WTC11 (cell line): ENCODE measurements around the gene TENT4B. TPM values are rescaled to one million over a fixed set of nuclear protein-coding genes. Genes with fewer than 3 reads are reported as not detected.
A peak's percentile ranks its signal among the peaks of the same experiment; 100 is the strongest.

ENCODE experiments used
- ATAC-seq: fragments of 200-7000 bp; cut with Tn5 transposase; 2 replicates; pipeline ENCODE4 v1.10.0; 2021; ENCODE audit warnings: mild to moderate bottlenecking, moderate library complexity
- CTCF ChIA-PET: fragments of 300-600 bp; sonication (Branson Sonifier 250); formaldehyde crosslinking; loops from one replicate; lab custom pipeline; 2021; ENCODE audit warnings: antibody characterized with exemption; lab: Charles Lee
- POLR2A ChIA-PET: fragments of 350-600 bp; sonication (Branson Sonifier 250); formaldehyde crosslinking; loops from one replicate; lab custom pipeline; 2021; ENCODE audit warnings: antibody characterized with exemption; lab: Charles Lee
- DNase-seq: peaks from one replicate; pipeline ENCODE4 v3.0.0; 2021; ENCODE audit warnings: low spot score
- H3K27ac Mint-ChIP-seq: 2 replicates; pipeline ENCODE4 v1.8.0; 2021; ENCODE audit warnings: mixed read lengths
- H3K27me3 Mint-ChIP-seq: 2 replicates; pipeline ENCODE4 v1.8.0; 2021; ENCODE audit warnings: low read depth, mild to moderate bottlenecking, moderate library complexity, mixed read lengths
- H3K36me3 Mint-ChIP-seq: 2 replicates; pipeline ENCODE4 v1.8.0; 2021; ENCODE audit warnings: mixed read lengths
- H3K4me1 Mint-ChIP-seq: 2 replicates; pipeline ENCODE4 v1.8.0; 2022; ENCODE audit warnings: mixed read lengths
- H3K4me3 Mint-ChIP-seq: 2 replicates; pipeline ENCODE4 v1.8.0; 2021; ENCODE audit warnings: mild to moderate bottlenecking, moderate library complexity, mixed read lengths
- H3K9me3 Mint-ChIP-seq: 2 replicates; pipeline ENCODE4 v1.8.0; 2021; ENCODE audit warnings: mixed read lengths
- CBFB ChIP-seq: sonication (generic); formaldehyde crosslinking; IDR thresholded peaks from 2 replicates; pipeline ENCODE4 v1.8.1; 2022; ENCODE audit warnings: mild to moderate bottlenecking, low read depth, missing genetic modification reagents
- FOXP1 ChIP-seq: sonication (generic); formaldehyde crosslinking; IDR thresholded peaks from 2 replicates; pipeline ENCODE4 v1.8.0; 2022; ENCODE audit warnings: missing genetic modification reagents, mild to moderate bottlenecking, moderate library complexity, borderline replicate concordance
- GTF2I ChIP-seq: fragments of 250-450 bp; sonication (Bioruptor Pico); conservative IDR thresholded peaks from 2 replicates; pipeline ENCODE4 v1.4.0; 2021; ENCODE audit warnings: mild to moderate bottlenecking
- IRF2 ChIP-seq: sonication (generic); formaldehyde crosslinking; IDR thresholded peaks from 2 replicates; pipeline ENCODE4 v1.8.0; 2022; ENCODE audit warnings: low read depth, missing genetic modification reagents, borderline replicate concordance
- KAT7 ChIP-seq: sonication (generic); formaldehyde crosslinking; IDR thresholded peaks from 2 replicates; pipeline ENCODE4 v1.8.1; 2023; ENCODE audit warnings: missing genetic modification reagents, mild to moderate bottlenecking, borderline replicate concordance
- MXD4 ChIP-seq: fragments of 250-450 bp; sonication (Bioruptor Pico); IDR thresholded peaks from 2 replicates; pipeline ENCODE4 v1.8.0; 2021; ENCODE audit warnings: mild to moderate bottlenecking, moderate library complexity, borderline replicate concordance
- MYBL2 ChIP-seq: sonication (generic); formaldehyde crosslinking; IDR thresholded peaks from 2 replicates; pipeline ENCODE4 v1.8.1; 2023; ENCODE audit warnings: mild to moderate bottlenecking, moderate library complexity, missing genetic modification reagents
- NFYB ChIP-seq: sonication (generic); formaldehyde crosslinking; conservative IDR thresholded peaks from 2 replicates; pipeline ENCODE4 v1.8.0; 2022; ENCODE audit warnings: low read depth, missing genetic modification reagents
- RORB ChIP-seq: fragments of 250-450 bp; sonication (Bioruptor Pico); IDR thresholded peaks from 2 replicates; pipeline ENCODE4 v1.9.0; 2021; ENCODE audit warnings: mild to moderate bottlenecking
- ZNF121 ChIP-seq: sonication (generic); formaldehyde crosslinking; IDR thresholded peaks from 2 replicates; pipeline ENCODE4 v1.8.0; 2023; ENCODE audit warnings: missing genetic modification reagents
- ZNF138 ChIP-seq: sonication (generic); formaldehyde crosslinking; conservative IDR thresholded peaks from 2 replicates; pipeline ENCODE4 v1.8.1; 2022; ENCODE audit warnings: mild to moderate bottlenecking, moderate library complexity, missing genetic modification reagents
- ZNF263 ChIP-seq: sonication (generic); formaldehyde crosslinking; IDR thresholded peaks from 2 replicates; pipeline ENCODE4 v1.8.1; 2022; ENCODE audit warnings: low read depth, mild to moderate bottlenecking, moderate library complexity, missing genetic modification reagents
- ZNF423 ChIP-seq: fragments of 250-450 bp; sonication (Bioruptor Pico); IDR thresholded peaks from 2 replicates; pipeline ENCODE4 v2.1.2; 2022; ENCODE audit warnings: mild to moderate bottlenecking, moderate library complexity
- total RNA-seq: library from RNA; stranded (reverse); gene quantifications from 3 replicates; pipeline ENCODE4 v1.2.3, GENCODE V29; 2021
- TF ChIP-seq, protein P1 (sequence below): sonication (generic); formaldehyde crosslinking; IDR thresholded peaks from 2 replicates; pipeline ENCODE4 v1.8.0; 2022; ENCODE audit warnings: mild to moderate bottlenecking, missing genetic modification reagents
- TF ChIP-seq, protein P2 (sequence below): fragments of 250-450 bp; sonication (Bioruptor Pico); IDR thresholded peaks from 2 replicates; pipeline ENCODE4 v1.9.0; 2021; ENCODE audit warnings: mild to moderate bottlenecking
- TF ChIP-seq, protein P3 (sequence below): fragments of 250-450 bp; sonication (Bioruptor Pico); IDR thresholded peaks from 2 replicates; pipeline ENCODE4 v1.9.0; 2021; ENCODE audit warnings: mild to moderate bottlenecking
- TF ChIP-seq, protein P4 (sequence below): sonication (generic); formaldehyde crosslinking; IDR thresholded peaks from 2 replicates; pipeline ENCODE4 v1.8.1; 2022; ENCODE audit warnings: mild to moderate bottlenecking, moderate library complexity, missing genetic modification reagents
- TF ChIP-seq, protein P5 (sequence below): fragments of 250-450 bp; sonication (Bioruptor Pico); IDR thresholded peaks from 2 replicates; pipeline ENCODE4 v1.9.0; 2021; ENCODE audit warnings: moderate library complexity, mild to moderate bottlenecking, inconsistent platforms, borderline replicate concordance
- TF ChIP-seq, protein P6 (sequence below): sonication (generic); formaldehyde crosslinking; IDR thresholded peaks from 2 replicates; pipeline ENCODE4 v1.8.0; 2023; ENCODE audit warnings: missing genetic modification reagents

The TENT4B gene
- total RNA-seq, 1 experiment from 2014 or later = 14.3 TPM

DNA sequence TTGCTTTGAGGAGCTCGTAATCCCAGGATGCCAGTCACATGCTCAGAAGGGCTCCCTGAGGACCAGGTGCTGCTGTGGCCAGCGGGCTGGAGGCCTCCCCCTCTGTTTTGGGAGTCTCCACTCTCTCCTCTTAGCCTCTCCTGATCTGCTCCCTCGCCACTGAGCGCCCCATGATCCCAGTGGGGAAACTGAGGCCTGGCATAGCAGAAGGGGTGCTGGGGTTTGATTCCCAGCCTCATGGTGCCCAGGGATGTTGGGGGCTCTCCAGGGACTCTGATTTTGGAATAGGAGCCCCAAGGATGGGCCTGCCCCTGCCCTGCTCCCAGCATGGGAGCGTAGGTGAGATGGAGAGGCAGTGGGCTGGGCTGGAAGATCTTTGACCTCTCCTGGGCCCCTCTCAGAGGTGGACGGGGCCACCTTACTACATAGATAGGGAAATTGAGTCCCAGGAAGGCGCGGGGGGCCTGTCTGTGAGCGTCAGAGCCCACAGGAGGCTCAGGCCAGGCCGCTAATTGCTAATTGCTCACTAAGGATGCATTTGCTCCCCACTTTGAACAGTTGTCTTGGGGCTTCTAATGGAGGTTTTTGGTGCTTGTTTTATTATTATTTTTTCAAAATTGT, 112.7 kb downstream of the TENT4B start (continued):
- TF ChIP-seq MXD4 (CRISPR knock-in tag) (no peak), NFYB (no peak), MYBL2 (CRISPR knock-in tag) (no peak)
- TF ChIP-seq, protein P1, sequence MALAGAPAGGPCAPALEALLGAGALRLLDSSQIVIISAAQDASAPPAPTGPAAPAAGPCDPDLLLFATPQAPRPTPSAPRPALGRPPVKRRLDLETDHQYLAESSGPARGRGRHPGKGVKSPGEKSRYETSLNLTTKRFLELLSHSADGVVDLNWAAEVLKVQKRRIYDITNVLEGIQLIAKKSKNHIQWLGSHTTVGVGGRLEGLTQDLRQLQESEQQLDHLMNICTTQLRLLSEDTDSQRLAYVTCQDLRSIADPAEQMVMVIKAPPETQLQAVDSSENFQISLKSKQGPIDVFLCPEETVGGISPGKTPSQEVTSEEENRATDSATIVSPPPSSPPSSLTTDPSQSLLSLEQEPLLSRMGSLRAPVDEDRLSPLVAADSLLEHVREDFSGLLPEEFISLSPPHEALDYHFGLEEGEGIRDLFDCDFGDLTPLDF (CRISPR knock-in tag) = no peak

DNA sequence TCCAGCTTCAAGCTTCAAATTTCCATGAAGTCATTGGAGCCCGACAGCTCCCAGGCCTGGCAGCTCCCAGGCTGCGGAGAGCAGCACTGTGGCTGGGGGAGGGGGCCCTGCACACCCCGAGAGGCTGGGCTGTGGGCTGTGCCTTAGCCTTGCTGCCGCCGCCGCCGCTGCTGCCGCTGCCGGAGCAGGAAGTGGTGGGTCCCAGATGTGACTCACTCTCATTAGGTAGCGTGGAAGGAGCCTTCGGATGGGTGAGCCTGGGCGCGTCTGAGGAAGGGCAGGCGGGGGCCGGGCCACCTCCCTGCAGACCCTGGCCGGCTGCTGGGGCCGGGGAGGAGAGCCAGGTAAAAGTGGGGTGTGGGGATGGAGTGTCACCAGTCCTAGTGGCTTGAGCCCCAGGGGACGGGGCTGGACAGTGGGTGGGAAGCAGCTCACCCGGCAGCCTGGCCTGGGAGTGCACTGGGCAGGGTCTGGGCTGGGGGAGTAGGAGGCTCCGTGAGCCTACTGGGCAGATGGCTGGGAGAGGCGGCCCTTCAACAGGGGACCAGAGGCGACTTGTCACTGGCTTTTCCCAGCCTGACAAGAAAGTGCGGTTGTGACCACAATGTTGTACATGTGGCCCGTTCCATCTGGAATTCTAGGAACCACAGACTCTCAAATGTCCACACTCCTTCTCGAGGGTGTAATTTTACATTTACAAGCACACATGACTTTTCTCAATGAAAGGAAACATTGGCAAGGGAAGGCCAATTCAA, 113.4 kb downstream of the TENT4B start, which contains the start of gene ADCY7:
Gene ADCY7, plus strand, starts transcription at position 215 of the 755 bp plus-strand sequence. CDS start 21,629 bp downstream, outside the sequence.
- H3K27ac Mint-ChIP-seq = no peak within 1 kb of the TSS
- H3K4me3 Mint-ChIP-seq = no peak within 1 kb of the TSS
- no peaks in the 10 kb centered on the region for H3K36me3 Mint-ChIP-seq
- POLR2A ChIA-PET = interaction anchor here (0.6 kb wide), 1 partner anchor 385 kb away, joined by 4 read pairs; no protein-coding TSS in a partner anchor
- 0 out of 2 replicates have a peak, but pooled peaks have one; percentile 26 for TF ChIP-seq FOXP1 (CRISPR knock-in tag)
- TF ChIP-seq, protein P2, sequence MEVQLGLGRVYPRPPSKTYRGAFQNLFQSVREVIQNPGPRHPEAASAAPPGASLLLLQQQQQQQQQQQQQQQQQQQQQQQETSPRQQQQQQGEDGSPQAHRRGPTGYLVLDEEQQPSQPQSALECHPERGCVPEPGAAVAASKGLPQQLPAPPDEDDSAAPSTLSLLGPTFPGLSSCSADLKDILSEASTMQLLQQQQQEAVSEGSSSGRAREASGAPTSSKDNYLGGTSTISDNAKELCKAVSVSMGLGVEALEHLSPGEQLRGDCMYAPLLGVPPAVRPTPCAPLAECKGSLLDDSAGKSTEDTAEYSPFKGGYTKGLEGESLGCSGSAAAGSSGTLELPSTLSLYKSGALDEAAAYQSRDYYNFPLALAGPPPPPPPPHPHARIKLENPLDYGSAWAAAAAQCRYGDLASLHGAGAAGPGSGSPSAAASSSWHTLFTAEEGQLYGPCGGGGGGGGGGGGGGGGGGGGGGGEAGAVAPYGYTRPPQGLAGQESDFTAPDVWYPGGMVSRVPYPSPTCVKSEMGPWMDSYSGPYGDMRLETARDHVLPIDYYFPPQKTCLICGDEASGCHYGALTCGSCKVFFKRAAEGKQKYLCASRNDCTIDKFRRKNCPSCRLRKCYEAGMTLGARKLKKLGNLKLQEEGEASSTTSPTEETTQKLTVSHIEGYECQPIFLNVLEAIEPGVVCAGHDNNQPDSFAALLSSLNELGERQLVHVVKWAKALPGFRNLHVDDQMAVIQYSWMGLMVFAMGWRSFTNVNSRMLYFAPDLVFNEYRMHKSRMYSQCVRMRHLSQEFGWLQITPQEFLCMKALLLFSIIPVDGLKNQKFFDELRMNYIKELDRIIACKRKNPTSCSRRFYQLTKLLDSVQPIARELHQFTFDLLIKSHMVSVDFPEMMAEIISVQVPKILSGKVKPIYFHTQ (CRISPR knock-in tag) = no peak
- TF ChIP-seq, all 79 proteins: peak for 1
- H3K4me1 Mint-ChIP-seq = peaks cover 12% of the 10 kb centered on the region
- ATAC-seq (peak; percentile 81), DNase-seq (peak; percentile 45)
- H3K9me3 Mint-ChIP-seq = no peaks in the 10 kb centered on the region
- H3K27me3 Mint-ChIP-seq = no peaks in the 10 kb centered on the region; the same call in 1 of the 2 replicates
- CTCF ChIA-PET = interaction anchor here (0.6 to 1.1 kb wide), 2 partner anchors 56 to 241 kb away, joined by 3 read pairs; partner anchors contain the start of gene CNEP1R1

DNA sequence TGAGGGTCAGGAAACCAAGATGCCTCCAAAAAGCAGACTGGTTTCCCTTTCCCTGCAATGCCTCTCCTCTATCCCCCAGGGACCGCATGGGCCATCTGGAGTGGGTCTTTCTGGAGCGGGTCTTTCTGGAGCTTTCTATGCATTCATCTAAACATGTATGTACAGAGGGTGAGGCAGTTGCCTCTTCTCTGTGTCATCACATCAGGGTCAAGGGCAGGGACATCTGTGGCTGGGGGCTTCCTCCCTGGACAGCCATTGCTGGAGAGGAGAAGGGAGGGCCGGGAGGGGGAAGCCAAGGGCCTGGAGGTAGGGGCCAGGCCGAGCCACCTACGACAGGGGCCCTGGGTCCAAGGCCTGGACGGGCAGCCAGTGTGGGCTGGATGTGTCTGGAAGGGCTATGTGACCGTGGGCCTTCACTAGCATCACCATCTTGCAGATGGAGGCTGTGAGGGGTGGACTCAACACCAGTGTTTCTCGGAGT, 114.1 kb downstream of the TENT4B start:
- H3K36me3 Mint-ChIP-seq = no peaks in the 10 kb centered on the region
- ATAC-seq (no peak), DNase-seq (no peak)
- H3K4me1 Mint-ChIP-seq = peaks cover 12% of the 10 kb centered on the region
- TF ChIP-seq GTF2I (no peak), ZNF263 (CRISPR knock-in tag) (no peak), RORB (no peak), CBFB (CRISPR knock-in tag) (no peak), KAT7 (CRISPR knock-in tag) (no peak), IRF2 (CRISPR knock-in tag) (no peak), ZNF121 (CRISPR knock-in tag) (no peak), ZNF138 (CRISPR knock-in tag) (no peak), ZNF423 (CRISPR knock-in tag) (no peak)
- TF ChIP-seq, protein P3, sequence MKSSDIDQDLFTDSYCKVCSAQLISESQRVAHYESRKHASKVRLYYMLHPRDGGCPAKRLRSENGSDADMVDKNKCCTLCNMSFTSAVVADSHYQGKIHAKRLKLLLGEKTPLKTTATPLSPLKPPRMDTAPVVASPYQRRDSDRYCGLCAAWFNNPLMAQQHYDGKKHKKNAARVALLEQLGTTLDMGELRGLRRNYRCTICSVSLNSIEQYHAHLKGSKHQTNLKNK = no peak
- TF ChIP-seq, protein P4, sequence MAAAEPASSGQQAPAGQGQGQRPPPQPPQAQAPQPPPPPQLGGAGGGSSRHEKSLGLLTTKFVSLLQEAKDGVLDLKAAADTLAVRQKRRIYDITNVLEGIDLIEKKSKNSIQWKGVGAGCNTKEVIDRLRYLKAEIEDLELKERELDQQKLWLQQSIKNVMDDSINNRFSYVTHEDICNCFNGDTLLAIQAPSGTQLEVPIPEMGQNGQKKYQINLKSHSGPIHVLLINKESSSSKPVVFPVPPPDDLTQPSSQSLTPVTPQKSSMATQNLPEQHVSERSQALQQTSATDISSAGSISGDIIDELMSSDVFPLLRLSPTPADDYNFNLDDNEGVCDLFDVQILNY (CRISPR knock-in tag) = no peak
- TF ChIP-seq, protein P5, sequence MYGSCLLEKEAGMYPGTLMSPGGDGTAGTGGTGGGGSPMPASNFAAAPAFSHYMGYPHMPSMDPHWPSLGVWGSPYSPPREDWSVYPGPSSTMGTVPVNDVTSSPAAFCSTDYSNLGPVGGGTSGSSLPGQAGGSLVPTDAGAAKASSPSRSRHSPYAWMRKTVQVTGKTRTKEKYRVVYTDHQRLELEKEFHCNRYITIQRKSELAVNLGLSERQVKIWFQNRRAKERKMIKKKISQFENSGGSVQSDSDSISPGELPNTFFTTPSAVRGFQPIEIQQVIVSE (CRISPR knock-in tag) = no peak
- TF ChIP-seq, protein P6, sequence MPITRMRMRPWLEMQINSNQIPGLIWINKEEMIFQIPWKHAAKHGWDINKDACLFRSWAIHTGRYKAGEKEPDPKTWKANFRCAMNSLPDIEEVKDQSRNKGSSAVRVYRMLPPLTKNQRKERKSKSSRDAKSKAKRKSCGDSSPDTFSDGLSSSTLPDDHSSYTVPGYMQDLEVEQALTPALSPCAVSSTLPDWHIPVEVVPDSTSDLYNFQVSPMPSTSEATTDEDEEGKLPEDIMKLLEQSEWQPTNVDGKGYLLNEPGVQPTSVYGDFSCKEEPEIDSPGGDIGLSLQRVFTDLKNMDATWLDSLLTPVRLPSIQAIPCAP (CRISPR knock-in tag) = no peak
- POLR2A ChIA-PET = no interaction called here
- no peak overlapping the region for H3K27ac Mint-ChIP-seq
- H3K27me3 Mint-ChIP-seq = no peaks in the 10 kb centered on the region; the same call in 1 of the 2 replicates
- H3K4me3 Mint-ChIP-seq = no peak overlapping the region
- H3K9me3 Mint-ChIP-seq = no peaks in the 10 kb centered on the region
- CTCF ChIA-PET = interaction anchor here (1.0 to 1.1 kb wide), 3 partner anchors 22 to 60 kb away, joined by 3 read pairs; no protein-coding TSS in a partner anchor
